Endothelial cell of umbilical vein (primary cell): ENCODE results near the gene ZNF689. TPM values are rescaled to one million over a fixed set of nuclear protein-coding genes. Genes with fewer than 3 reads are reported as not detected.

Source experiments
- BruUV-seq: library from RNA; stranded (reverse); fragments of 400-500 nt; replicated peaks from 2 replicates; lab custom pipeline; 2021; lab: Mats Ljungman, UMichigan
- CTCF ChIA-PET: fragments of 300-600, 350-600 bp; sonication (Branson Sonifier 250); formaldehyde crosslinking; loops from one replicate; lab custom pipeline; 2021; ENCODE audit warnings: antibody characterized with exemption, inconsistent platforms; lab: Charles Lee
- POLR2A ChIA-PET: fragments of 300-600, 350-600 bp; sonication (Branson Sonifier 250); formaldehyde crosslinking; loops from one replicate; lab custom pipeline; 2021; ENCODE audit warnings: antibody characterized with exemption, inconsistent platforms; lab: Charles Lee
- DNase-seq: peaks from one replicate; pipeline ENCODE4 v3.0.0-alpha.2; 2011; ENCODE audit warnings: low read depth, low spot score
- FAIRE-seq: peaks from 2 replicates; lab custom pipeline; 2011; peaks lifted over from hg19 to GRCh38; lab: Jason Lieb, UNC
- H2AFZ ChIP-seq: 2 replicates; pipeline ENCODE4 v1.6.0; 2012; ENCODE audit warnings: low read depth, low read length, control low read depth, inconsistent platforms
- H3K27ac ChIP-seq: 2 replicates; pipeline ENCODE4 v1.5.1; 2011; ENCODE audit warnings: low read depth, mild to moderate bottlenecking, control low read depth, low read length, moderate library complexity; ENCODE audit not compliant: insufficient read depth
- H3K27me3 ChIP-seq, 2 experiments: 2 replicates each; pipeline versions ENCODE4 v1.6.0 to v1.6.1; 2011; ENCODE audit warnings: low read length in 2 of 2, mixed read lengths in 1 of 2; ENCODE audit not compliant: control insufficient read depth in 2 of 2, insufficient read depth in 2 of 2
- H3K36me3 ChIP-seq, 2 experiments: 2 replicates in 1 of 2; 3 replicates in 1 of 2; pipeline ENCODE4 v1.5.1; 2011; ENCODE audit warnings: low read length in 2 of 2, mild to moderate bottlenecking in 1 of 2, moderate library complexity in 1 of 2; ENCODE audit not compliant: control insufficient read depth in 2 of 2, insufficient read depth in 2 of 2; ENCODE audit errors: extremely low read depth in 1 of 2
- H3K4me1 ChIP-seq: 3 replicates; pipeline ENCODE4 v1.5.1; 2011; ENCODE audit warnings: mild to moderate bottlenecking, low read length; ENCODE audit not compliant: control insufficient read depth, insufficient read depth; ENCODE audit errors: extremely low read depth
- H3K4me2 ChIP-seq: 2 replicates; pipeline ENCODE4 v1.6.1; 2011; ENCODE audit warnings: low read length, control low read depth, mixed read lengths; ENCODE audit not compliant: insufficient read depth
- H3K4me3 ChIP-seq, 3 experiments: fragments of 200-600 bp in 1 of 3; sonication (generic), shearing (Covaris generic) in 1 of 3; replicated peaks in 1 of 3; 2 replicates each; pipeline ENCODE4 v1.5.1; 2011 to 2016; ENCODE audit warnings: control low read depth in 3 of 3, low read length in 3 of 3, mild to moderate bottlenecking in 2 of 3, inconsistent platforms in 1 of 3, low read depth in 1 of 3, moderate library complexity in 1 of 3; ENCODE audit not compliant: insufficient read depth in 1 of 3
- H3K79me2 ChIP-seq: 2 replicates; pipeline ENCODE4 v1.6.0; 2012; ENCODE audit warnings: low read length, inconsistent platforms; ENCODE audit not compliant: control insufficient read depth, insufficient read depth
- H3K9ac ChIP-seq: replicated peaks from 2 replicates; pipeline ENCODE3; 2011; ENCODE audit warnings: low read length, control low read depth; ENCODE audit not compliant: insufficient read depth; ENCODE audit errors: extremely low read depth
- H3K9me1 ChIP-seq: replicated peaks from 3 replicates; pipeline ENCODE4 v1.6.0; 2011; ENCODE audit warnings: mild to moderate bottlenecking, low read length; ENCODE audit not compliant: control insufficient read depth, insufficient read depth; ENCODE audit errors: extremely low read depth
- H3K9me3 ChIP-seq: replicated peaks from 2 replicates; pipeline ENCODE4 v1.5.1; 2012; ENCODE audit warnings: low read length, inconsistent platforms; ENCODE audit not compliant: control insufficient read depth, insufficient read depth
- H4K20me1 ChIP-seq: replicated peaks from 2 replicates; pipeline ENCODE3; 2011; ENCODE audit warnings: mild to moderate bottlenecking, low read length; ENCODE audit not compliant: control insufficient read depth, insufficient read depth; ENCODE audit errors: extremely low read depth
- CTCF ChIP-seq, 2 donors: IDR thresholded peaks; 1 replicate in 1 of 2; 2 replicates in 1 of 2; pipeline ENCODE4 v1.5.1; 2011; ENCODE audit warnings: low read length in 2 of 2, mild to moderate bottlenecking in 2 of 2, moderate library complexity in 2 of 2, control low read depth in 1 of 2, inconsistent platforms in 1 of 2, low read depth in 1 of 2; ENCODE audit not compliant: insufficient read depth in 1 of 2; ENCODE audit errors: extremely low read depth in 1 of 2
- EZH2 ChIP-seq: IDR thresholded peaks from 2 replicates; pipeline ENCODE4 v1.6.1; 2012; ENCODE audit warnings: borderline replicate concordance, low read depth, mild to moderate bottlenecking, moderate library complexity, low read length, inconsistent platforms; ENCODE audit not compliant: severe bottlenecking
- FOS ChIP-seq: IDR thresholded peaks from 2 replicates; pipeline ENCODE4 v1.6.1; 2011; ENCODE audit warnings: mild to moderate bottlenecking, low read length, moderate library complexity, borderline replicate concordance; ENCODE audit not compliant: insufficient read depth
- GATA2 ChIP-seq: IDR thresholded peaks from 2 replicates; pipeline ENCODE4 v1.7.0; 2011; ENCODE audit warnings: low read depth, mild to moderate bottlenecking, moderate library complexity, mixed read lengths, low read length; ENCODE audit not compliant: insufficient read length, insufficient read depth
- JUN ChIP-seq: IDR thresholded peaks from 2 replicates; pipeline ENCODE4 v1.6.1; 2011; ENCODE audit warnings: borderline replicate concordance, low read depth; ENCODE audit not compliant: insufficient read length, insufficient read depth
- MAX ChIP-seq: IDR thresholded peaks from 2 replicates; pipeline ENCODE4 v1.6.1; 2011; ENCODE audit not compliant: insufficient read depth, insufficient read length
- MYC ChIP-seq: IDR thresholded peaks from one replicate; pipeline ENCODE4 v1.6.1; 2011; ENCODE audit warnings: mild to moderate bottlenecking, low read depth, low read length
- POLR2A ChIP-seq: IDR thresholded peaks from 2 replicates; pipeline ENCODE4 v1.6.1; 2012; ENCODE audit warnings: low read depth, mild to moderate bottlenecking, control low read depth, low read length
- POLR2AphosphoS5 ChIP-seq: IDR thresholded peaks from 2 replicates; pipeline ENCODE4 v1.6.1; 2012; ENCODE audit warnings: low read depth, mild to moderate bottlenecking, control low read depth, low read length, moderate library complexity; ENCODE audit not compliant: insufficient read depth
- dilution Hi-C: fragments of 300-500 bp; cut with MboI; formaldehyde crosslinking; loops from one replicate; pipeline ENCODE4 v1.15.0; 2019; ENCODE audit warnings: low sequenced_read_pairs; ENCODE audit not compliant: extremely low pct_ligation_motif_present
- intact Hi-C: fragments of 100-400 bp; cut with micrococcal nuclease; formaldehyde crosslinking; loops from one replicate; pipeline ENCODE4 v1.10.0; 2022
- polyA plus RNA-seq, 4 experiments: library from polyadenylated mRNA; depleted of rRNA in 3 of 4; stranded (reverse) in 3 of 4; unstranded in 1 of 4; fragments of >200 nt; gene quantifications; 2 replicates each; pipeline versions ENCODE4 v1.2.1 to v1.2.3, GENCODE V29; 2011 to 2012; ENCODE audit warnings: missing spikeins in 1 of 4
- total RNA-seq: library from RNA; stranded (reverse); gene quantifications from 2 replicates; pipeline ENCODE4 v1.2.3, GENCODE V29; 2021

The ZNF689 gene
- total and polyA plus RNA-seq, 2 donors (not counting 3 experiments of a cell fraction or from before 2014, with no cell fraction given), result 7.5 to 8.4 TPM

- Histone ChIP-seq H3K27ac (no peak overlapping the region), H2AFZ (no peak overlapping the region), H3K79me2 (no peaks in the 10 kb centered on the region), H3K9ac (no peak overlapping the region), H3K36me3 (no peaks in the 10 kb centered on the region), H3K9me1 (no peaks in the 10 kb centered on the region), H4K20me1 (no peaks in the 10 kb centered on the region), H3K9me3 (no peaks in the 10 kb centered on the region), H3K4me2 (no peak overlapping the region), H3K27me3 (peaks cover 0 to 4% of the 10 kb centered on the region in 2 experiments), H3K4me3 (no peak overlapping the region), H3K4me1 (peaks cover 11% of the 10 kb centered on the region)
- intact Hi-C loops, result no loop called here
- ChIA-PET POLR2A (no interaction called here), CTCF (interaction anchor here (1.3 to 1.6 kb wide), 2 partner anchors 32 to 62 kb away, joined by 3 to 7 read pairs; no protein-coding TSS in a partner anchor)
- dilution Hi-C loops, result no loop called here
- no peak for TF ChIP-seq MAX
- no peak for TF ChIP-seq JUN
- no peak for TF ChIP-seq MYC
- TF ChIP-seq POLR2AphosphoS5, result no peak
- TF ChIP-seq FOS, result no peak
- TF ChIP-seq EZH2, result no peak
- TF ChIP-seq CTCF (IDR thresholded peaks at IDR 0.05; ENCODE audit: extremely low read depth in 1 of 2, insufficient read depth in 1 of 2, low read depth in 1 of 2, low read length in 2 of 2), result no peak
- TF ChIP-seq GATA2, result no peak
- no peak for TF ChIP-seq POLR2A
- BruUV-seq, result no TSS peak
- no peak for DNase-seq
- FAIRE-seq, result no peak
Measured at GRCh38 chr16:30566531-30566930, 43.7 kb downstream of the ZNF689 start.
